Karpas-422 (cell line): Measurements from ENCODE around the gene PLA2G7. TPM values are rescaled to one million over a fixed set of nuclear protein-coding genes. Genes with fewer than 3 reads are reported as not detected.

Experiments used
- DNase-seq: peaks from one replicate; pipeline ENCODE4 v3.0.0-alpha.2; 2015
- H2AFZ ChIP-seq: fragments of 200-600 bp; sonication (generic); 2 replicates; pipeline ENCODE4 v1.6.1; 2014; ENCODE audit warnings: antibody characterized with exemption, low read length, mixed read lengths
- H3K27ac ChIP-seq: fragments of 200-600 bp; sonication (generic); 2 replicates; pipeline ENCODE4 v1.5.1; 2014; ENCODE audit warnings: mild to moderate bottlenecking, low read length, moderate library complexity
- H3K27me3 ChIP-seq: fragments of 200-600 bp; sonication (generic); 2 replicates; pipeline ENCODE4 v1.6.1; 2014; ENCODE audit warnings: low read length, mixed read lengths
- H3K36me3 ChIP-seq: fragments of 200-600 bp; sonication (generic); 2 replicates; pipeline ENCODE4 v1.6.1; 2014; ENCODE audit warnings: low read length, mixed read lengths; ENCODE audit not compliant: insufficient read depth
- H3K4me1 ChIP-seq: fragments of 200-600 bp; sonication (generic); 2 replicates; pipeline ENCODE4 v1.6.1; 2014; ENCODE audit warnings: mild to moderate bottlenecking, low read length, mixed read lengths
- H3K4me2 ChIP-seq: fragments of 200-600 bp; sonication (generic); 2 replicates; pipeline ENCODE4 v1.6.1; 2014; ENCODE audit warnings: low read length, low read depth, mild to moderate bottlenecking; ENCODE audit not compliant: poor library complexity, severe bottlenecking
- H3K4me3 ChIP-seq: fragments of 200-600 bp; sonication (generic); 2 replicates; pipeline ENCODE4 v1.5.1; 2014; ENCODE audit warnings: mild to moderate bottlenecking, antibody characterized with exemption, low read length, mixed read lengths
- H3K79me2 ChIP-seq: fragments of 200-600 bp; sonication (generic); 2 replicates; pipeline ENCODE4 v1.6.1; 2014; ENCODE audit warnings: mild to moderate bottlenecking, low read length, mixed read lengths
- H3K9ac ChIP-seq: fragments of 200-600 bp; sonication (generic); 2 replicates; pipeline ENCODE4 v1.6.0; 2014; ENCODE audit warnings: low read length
- H3K9me2 ChIP-seq: fragments of 200-600 bp; sonication (generic), shearing (Covaris generic); replicated peaks from 2 replicates; pipeline ENCODE4 v1.6.0; 2014; ENCODE audit warnings: mild to moderate bottlenecking, low read length, moderate library complexity; ENCODE audit not compliant: insufficient read depth
- H3K9me3 ChIP-seq: fragments of 300-700, 200-600 bp; sonication (generic); 2 replicates; pipeline ENCODE4 v1.6.1; 2014; ENCODE audit warnings: low read length, mixed read lengths
- H4K20me1 ChIP-seq: fragments of 200-600 bp; sonication (generic); 2 replicates; pipeline ENCODE4 v1.6.1; 2014; ENCODE audit warnings: mild to moderate bottlenecking, antibody characterized with exemption, low read length, low read depth; ENCODE audit not compliant: insufficient read depth
- total RNA-seq: library from RNA; depleted of rRNA; stranded (reverse); fragments of >200 nt; shearing (Covaris generic); gene quantifications from 2 replicates; pipeline ENCODE4 v1.2.3, GENCODE V29; 2014; ENCODE audit warnings: low replicate concordance; rRNA removed

The PLA2G7 gene
- total RNA-seq, 1 experiment from 2014 or later, result not detected

- no peaks in the 10 kb centered on the region for H4K20me1 ChIP-seq
- H3K4me2 ChIP-seq, result peak overlapping the region; percentile 64
- peak overlapping the region; percentile 31; the same call in 1 of the 2 replicates for H3K4me3 ChIP-seq
- H3K9me2 ChIP-seq, result no peaks in the 10 kb centered on the region
- H3K79me2 ChIP-seq, result peaks cover 6% of the 10 kb centered on the region; the same call in 1 of the 2 replicates
- peak overlapping the region; percentile 47 for H3K9ac ChIP-seq
- peaks cover 56% of the 10 kb centered on the region for H3K36me3 ChIP-seq
- 0 out of 2 replicates have a peak overlapping the region, but pooled peaks have one; percentile 41 for H2AFZ ChIP-seq
- H3K9me3 ChIP-seq, result no peaks in the 10 kb centered on the region
- peak; percentile 82 for DNase-seq
- H3K27ac ChIP-seq, result peak overlapping the region; percentile 90
- no peaks in the 10 kb centered on the region for H3K27me3 ChIP-seq
- H3K4me1 ChIP-seq, result peaks cover 46% of the 10 kb centered on the region
Measured at GRCh38 chr6:46676604-46677313, 58.4 kb downstream of the PLA2G7 start.

GRCh38 chr6:46674410-46674809 lies 60.8 kb downstream of the PLA2G7 start:
- H3K36me3 ChIP-seq, result peaks cover 65% of the 10 kb centered on the region
- H2AFZ ChIP-seq, result no peak overlapping the region
- H3K4me1 ChIP-seq, result peaks cover 46% of the 10 kb centered on the region
- no peaks in the 10 kb centered on the region for H4K20me1 ChIP-seq
- peak overlapping the region; percentile 90 for H3K27ac ChIP-seq
- H3K9me3 ChIP-seq, result no peaks in the 10 kb centered on the region
- no peak overlapping the region for H3K4me3 ChIP-seq
- H3K9ac ChIP-seq, result no peak overlapping the region
- no peaks in the 10 kb centered on the region for H3K27me3 ChIP-seq
- no peak for DNase-seq
- no peak overlapping the region for H3K4me2 ChIP-seq
- H3K9me2 ChIP-seq, result no peaks in the 10 kb centered on the region
- H3K79me2 ChIP-seq, result peaks cover 7% of the 10 kb centered on the region; the same call in 1 of the 2 replicates

DNA sequence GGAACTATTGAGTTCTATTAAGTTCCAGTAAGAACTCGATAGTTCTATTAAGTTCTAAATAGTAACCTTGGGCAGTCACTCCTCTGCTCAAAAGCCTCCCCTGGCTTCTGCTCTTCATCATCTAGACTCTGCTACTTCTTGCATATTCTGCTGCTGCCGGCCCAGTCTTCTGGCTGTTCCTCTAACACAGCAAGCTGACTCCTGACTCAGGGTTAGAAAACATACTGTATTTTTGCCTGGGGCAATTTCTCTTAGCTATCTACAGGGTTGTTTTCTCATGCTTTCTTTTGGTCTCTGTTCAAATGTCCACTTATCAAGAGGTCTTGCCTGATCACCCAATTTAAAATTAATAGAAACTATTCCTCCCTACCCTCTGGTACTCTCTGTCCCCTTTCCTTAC lies 67.8 kb downstream of the PLA2G7 start:
- no peak overlapping the region for H3K27ac ChIP-seq
- H3K36me3 ChIP-seq, result peaks cover 72% of the 10 kb centered on the region
- DNase-seq, result no peak
- no peaks in the 10 kb centered on the region for H3K9me2 ChIP-seq
- peaks cover 14% of the 10 kb centered on the region; the same call in 1 of the 2 replicates for H3K79me2 ChIP-seq
- no peaks in the 10 kb centered on the region for H3K9me3 ChIP-seq
- H3K4me1 ChIP-seq, result no peaks in the 10 kb centered on the region
- no peak overlapping the region for H2AFZ ChIP-seq
- no peak overlapping the region for H3K4me3 ChIP-seq
- no peak overlapping the region for H3K9ac ChIP-seq
- no peak overlapping the region for H3K4me2 ChIP-seq
- H4K20me1 ChIP-seq, result no peaks in the 10 kb centered on the region
- no peaks in the 10 kb centered on the region for H3K27me3 ChIP-seq

- no peak overlapping the region for H2AFZ ChIP-seq
- H3K27ac ChIP-seq, result no peak overlapping the region
- peaks cover 71% of the 10 kb centered on the region for H3K36me3 ChIP-seq
- DNase-seq, result no peak
- H3K4me1 ChIP-seq, result no peaks in the 10 kb centered on the region
- no peaks in the 10 kb centered on the region for H4K20me1 ChIP-seq
- H3K4me2 ChIP-seq, result no peak overlapping the region
- H3K9me3 ChIP-seq, result no peaks in the 10 kb centered on the region
- H3K4me3 ChIP-seq, result no peak overlapping the region
- H3K9ac ChIP-seq, result no peak overlapping the region
- no peaks in the 10 kb centered on the region for H3K27me3 ChIP-seq
- no peaks in the 10 kb centered on the region for H3K9me2 ChIP-seq
- H3K79me2 ChIP-seq, result peaks cover 32% of the 10 kb centered on the region
Measured at GRCh38 chr6:46661483-46661882, 73.7 kb downstream of the PLA2G7 start.

- Histone ChIP-seq H3K36me3 (peaks cover 58% of the 10 kb centered on the region), H3K4me3 (no peak overlapping the region), H3K9ac (no peak overlapping the region), H3K4me1 (peaks cover 20% of the 10 kb centered on the region), H2AFZ (no peak overlapping the region), H3K9me2 (no peaks in the 10 kb centered on the region), H3K4me2 (no peak overlapping the region), H3K79me2 (peaks cover 59% of the 10 kb centered on the region), H3K27ac (0 out of 2 replicates have a peak overlapping the region, but pooled peaks have one; percentile 17), H3K9me3 (no peaks in the 10 kb centered on the region), H3K27me3 (no peaks in the 10 kb centered on the region), H4K20me1 (no peaks in the 10 kb centered on the region)
- DNase-seq, result no peak
Measured at GRCh38 chr6:46657642-46658041, 77.5 kb downstream of the PLA2G7 start.

- Histone ChIP-seq H3K4me1 (peaks cover 24% of the 10 kb centered on the region), H3K36me3 (peaks cover 39% of the 10 kb centered on the region), H3K4me2 (peak overlapping the region; percentile 96), H3K4me3 (no peak overlapping the region), H3K79me2 (peaks cover 66% of the 10 kb centered on the region), H3K27me3 (no peaks in the 10 kb centered on the region), H3K9ac (no peak overlapping the region), H4K20me1 (no peaks in the 10 kb centered on the region), H3K9me2 (no peaks in the 10 kb centered on the region), H3K27ac (no peak overlapping the region; the same call in 1 of the 2 replicates), H2AFZ (no peak overlapping the region), H3K9me3 (no peaks in the 10 kb centered on the region)
- DNase-seq, result peak; percentile 64
Measured at GRCh38 chr6:46655803-46656202, 79.4 kb downstream of the PLA2G7 start.

Other genes starting within 250 kb of the PLA2G7 start
- gene RCAN2, start 243.9 kb downstream of the PLA2G7 start, total RNA-seq, result 2.3 and 4.7 TPM in 2 replicates
- gene CYP39A1, start 82.6 kb downstream of the PLA2G7 start, total RNA-seq, result 8.2 and 15.4 TPM in 2 replicates
- 167 and 178 TPM in 2 replicates for gene SLC25A27, start 82.4 kb downstream of the PLA2G7 start, total RNA-seq
- gene TDRD6, start 47.5 kb downstream of the PLA2G7 start, total RNA-seq, result 3.5 and 5.4 TPM in 2 replicates
- gene ANKRD66, start 11.6 kb upstream of the PLA2G7 start, total RNA-seq, result not detected in 2 replicates
- not detected in 2 replicates for gene MEP1A, start 58.0 kb upstream of the PLA2G7 start, total RNA-seq
- gene ADGRF5, start 186.6 kb upstream of the PLA2G7 start, total RNA-seq, result not detected in 2 replicates